A549 (cell line): ENCODE measurements around the gene MEAF6. TPM values are rescaled to one million over a fixed set of nuclear protein-coding genes. Genes with fewer than 3 reads are reported as not detected.

Experiments used
- ATAC-seq, 2 experiments: fragments of 200-7000 bp in 1 of 2; fragments of >200 bp in 1 of 2; cut with Nextera tagmentation in 1 of 2; cut with Tn5 transposase in 1 of 2; 3 replicates each; pipeline versions ENCODE4 v1.8.0 to v1.9.1; 2018 to 2020; ENCODE audit warnings: mild to moderate bottlenecking in 1 of 2, moderate library complexity in 1 of 2
- CTCF ChIA-PET: fragments of 300-600 bp; sonication (Branson Sonifier 250); formaldehyde crosslinking; extraction: SDS; loops from one replicate; lab custom pipeline; 2021; ENCODE audit warnings: antibody characterized with exemption, inconsistent platforms; lab: Yijun Ruan, JAX
- POLR2A ChIA-PET: fragments of 350-600 bp; formaldehyde crosslinking; extraction: SDS; loops from one replicate; lab custom pipeline; 2021; ENCODE audit warnings: antibody characterized with exemption, inconsistent platforms; lab: Yijun Ruan, JAX
- DNase-seq, 2 experiments: peaks; one replicate each; pipeline versions ENCODE4 v3.0.0 to v3.0.0-alpha.2; 2011 to 2016; ENCODE audit warnings: low read depth in 1 of 2, low spot score in 1 of 2
- FAIRE-seq: peaks from 2 replicates; lab custom pipeline; 2011; peaks lifted over from hg19 to GRCh38; lab: Jason Lieb, UNC
- H3K27ac ChIP-seq, 2 experiments: fragments of >200 bp; sonication (Bioruptor Twin); formaldehyde crosslinking; 3 replicates each; pipeline ENCODE4 v1.5.1; 2016 to 2017
- H3K4me1 ChIP-seq: fragments of >200 bp; sonication (Bioruptor Twin); formaldehyde crosslinking; 3 replicates; pipeline ENCODE4 v1.6.1; 2016
- H3K4me2 ChIP-seq: fragments of >200 bp; sonication (Bioruptor Twin); formaldehyde crosslinking; 3 replicates; pipeline ENCODE4 v1.6.1; 2016
- H3K4me3 ChIP-seq: fragments of >200 bp; sonication (Bioruptor Twin); formaldehyde crosslinking; 3 replicates; pipeline ENCODE4 v1.5.1; 2016
- H3K9me3 ChIP-seq: fragments of >200 bp; sonication (Bioruptor Twin); formaldehyde crosslinking; 3 replicates; pipeline ENCODE4 v1.6.1; 2016
- BCL3 ChIP-seq: fragments of >200 bp; sonication (Bioruptor Twin); formaldehyde crosslinking; IDR thresholded peaks from 3 replicates; pipeline ENCODE4 v1.6.1; 2016
- BHLHE40 ChIP-seq: IDR thresholded peaks from 2 replicates; pipeline ENCODE4 v1.6.1; 2012; ENCODE audit warnings: low read depth, low read length, inconsistent platforms
- CEBPB ChIP-seq, 2 experiments: fragments of >200 bp in 1 of 2; sonication (Bioruptor Twin) in 1 of 2; formaldehyde crosslinking in 1 of 2; IDR thresholded peaks; 2 replicates each; pipeline ENCODE4 v1.6.1; 2012 to 2016
- CHD4 ChIP-seq: fragments of 200-600 bp; sonication (generic); IDR thresholded peaks from 2 replicates; pipeline ENCODE4 v1.6.1; 2016; ENCODE audit warnings: antibody characterized with exemption, mild to moderate bottlenecking, borderline replicate concordance
- CTCF ChIP-seq: fragments of >200 bp; sonication (Bioruptor Twin); formaldehyde crosslinking; IDR thresholded peaks from 3 replicates; pipeline ENCODE4 v1.5.1; 2016
- E2F6 ChIP-seq: IDR thresholded peaks from 2 replicates; pipeline ENCODE4 v1.6.1; 2012; ENCODE audit warnings: low read depth, borderline replicate concordance
- EHMT2 ChIP-seq: fragments of 200-600 bp; sonication (generic); IDR thresholded peaks from 2 replicates; pipeline ENCODE4 v1.6.1; 2016; ENCODE audit warnings: antibody characterized with exemption, low read depth, mild to moderate bottlenecking, moderate library complexity
- EP300 ChIP-seq, 2 experiments: fragments of >200 bp; sonication (Bioruptor Twin); formaldehyde crosslinking; IDR thresholded peaks; 2 replicates in 1 of 2; 3 replicates in 1 of 2; pipeline ENCODE4 v1.6.1; 2016 to 2017
- FOSB ChIP-seq: fragments of 250-450 bp; sonication (Bioruptor Pico); IDR thresholded peaks from 2 replicates; pipeline ENCODE4 v1.5.0; 2020; ENCODE audit warnings: mild to moderate bottlenecking, moderate library complexity
- HEYL ChIP-seq: fragments of 250-450 bp; sonication (Bioruptor Pico); IDR thresholded peaks from 2 replicates; pipeline ENCODE4 v1.8.0; 2021; ENCODE audit warnings: mild to moderate bottlenecking, moderate library complexity
- HOXB13 ChIP-seq: fragments of 250-450 bp; sonication (Bioruptor Pico); IDR thresholded peaks from 2 replicates; pipeline ENCODE4 v1.5.0; 2020; ENCODE audit warnings: low read depth, mild to moderate bottlenecking, moderate library complexity
- JUN ChIP-seq, 2 experiments: fragments of >200 bp; sonication (Bioruptor Twin); formaldehyde crosslinking; IDR thresholded peaks; 2 replicates in 1 of 2; 3 replicates in 1 of 2; pipeline ENCODE4 v1.6.1; 2016 to 2017
- JUNB ChIP-seq: fragments of >200 bp; sonication (Bioruptor Twin); formaldehyde crosslinking; IDR thresholded peaks from 2 replicates; pipeline ENCODE4 v1.6.1; 2016
- MAFK ChIP-seq: fragments of 450-650 bp; IDR thresholded peaks from 2 replicates; pipeline ENCODE4 v1.6.1; 2014; ENCODE audit not compliant: partially characterized antibody
- MAX ChIP-seq: IDR thresholded peaks from 2 replicates; pipeline ENCODE4 v1.6.1; 2012
- MYC ChIP-seq: IDR thresholded peaks from 2 replicates; pipeline ENCODE4 v1.6.1; 2012; ENCODE audit warnings: mild to moderate bottlenecking, inconsistent platforms, low read length, improper control_type of control experiment, borderline replicate concordance
- NFE2L2 ChIP-seq: fragments of 150-350 bp; conservative IDR thresholded peaks from 2 replicates; pipeline ENCODE4 v1.6.1; 2014; ENCODE audit warnings: low read length
- POLR2A ChIP-seq: IDR thresholded peaks from 2 replicates; pipeline ENCODE4 v1.6.1; 2012; ENCODE audit warnings: mild to moderate bottlenecking, low read length
- RAD21 ChIP-seq, 2 experiments: fragments of >200 bp in 1 of 2; sonication (Bioruptor Twin) in 1 of 2; formaldehyde crosslinking in 1 of 2; IDR thresholded peaks in 1 of 2; conservative IDR thresholded peaks in 1 of 2; 2 replicates in 1 of 2; 3 replicates in 1 of 2; pipeline ENCODE4 v1.6.1; 2012 to 2018; ENCODE audit warnings: inconsistent platforms in 1 of 2
- RCOR1 ChIP-seq: fragments of 150-350 bp; IDR thresholded peaks from 2 replicates; pipeline ENCODE4 v1.6.1; 2014; ENCODE audit warnings: antibody characterized with exemption, low read length, low read depth
- RNF2 ChIP-seq: fragments of 200-600 bp; sonication (generic); IDR thresholded peaks from 2 replicates; pipeline ENCODE4 v1.6.1; 2016; ENCODE audit warnings: low read depth, mild to moderate bottlenecking, antibody characterized with exemption, moderate library complexity, borderline replicate concordance
- SREBF2 ChIP-seq: fragments of 450-650 bp; IDR thresholded peaks from 2 replicates; pipeline ENCODE4 v1.6.1; 2014; ENCODE audit warnings: mild to moderate bottlenecking, moderate library complexity
- TP53 ChIP-seq: fragments of 250-450 bp; sonication (Bioruptor Pico); IDR thresholded peaks from 2 replicates; pipeline ENCODE4 v1.5.0; 2021; ENCODE audit warnings: mild to moderate bottlenecking, moderate library complexity
- ZC3H11A ChIP-seq: fragments of 450-650 bp; IDR thresholded peaks from 2 replicates; pipeline ENCODE4 v1.6.1; 2014; ENCODE audit warnings: antibody characterized with exemption, mild to moderate bottlenecking
- ZFP36 ChIP-seq: fragments of 450-650 bp; IDR thresholded peaks from 2 replicates; pipeline ENCODE4 v1.6.1; 2014; ENCODE audit warnings: borderline replicate concordance; ENCODE audit not compliant: partially characterized antibody
- ZSCAN20 ChIP-seq: fragments of 250-450 bp; sonication (Bioruptor Pico); IDR thresholded peaks from 2 replicates; pipeline ENCODE4 v1.8.0; 2022; ENCODE audit warnings: mild to moderate bottlenecking, moderate library complexity
- WGBS: methylation state at CpG from one replicate; pipeline ENCODE4 v1.1.6; 2017; ENCODE audit errors: missing lambda C conversion rate; 5-methylcytosine and 5-hydroxymethylcytosine counted together
- polyA plus RNA-seq, 4 experiments: library from polyadenylated mRNA; depleted of rRNA in 3 of 4; stranded (reverse); fragments of >200 nt; fragmentation: RNase III in 1 of 4; extraction: RNeasy Plus Mini Kit Qiagen cat#74134 plus additional on column Dnase treatment in 1 of 4; gene quantifications; 2 replicates in 3 of 4; 3 replicates in 1 of 4; pipeline ENCODE4 v1.2.3, GENCODE V29; 2011 to 2017

Gene MEAF6
- polyA plus RNA-seq, 2 of the 4 experiments (the other 2 are of a cell fraction) = 39.4 to 45.4 TPM

- peak overlapping the region; percentile 28; the same call in 2 of the 3 replicates for H3K4me2 ChIP-seq
- peaks cover 50% of the 10 kb centered on the region for H3K4me1 ChIP-seq
- DNase-seq = no peak
- 73% methylated on average over 3 of the region's 6 CpGs for WGBS
- FAIRE-seq = no peak
- no peak for TF ChIP-seq POLR2A
- no peak for TF ChIP-seq MAX
- no peak for TF ChIP-seq CHD4
- no peak for TF ChIP-seq HOXB13 (CRISPR knock-in tag)
- TF ChIP-seq JUNB = no peak
- no peak for TF ChIP-seq RNF2
- TF ChIP-seq MAFK = no peak
- TF ChIP-seq BHLHE40 = no peak
- no peak for TF ChIP-seq SREBF2
- no peak for TF ChIP-seq EP300 (IDR thresholded peaks at IDR 0.05)
- TF ChIP-seq ZFP36 = no peak
- no peak for TF ChIP-seq EHMT2
- ATAC-seq = no peak
- CTCF ChIA-PET = interaction anchor here (0.6 to 13.1 kb wide), 5 partner anchors 18 to 342 kb away, joined by 3 to 209 read pairs (median 3); partner anchors contain the start of gene ZC3H12A
- H3K9me3 ChIP-seq = no peaks in the 10 kb centered on the region
- peak overlapping the region; percentile 64 to 93 for H3K27ac ChIP-seq
- no peak overlapping the region for H3K4me3 ChIP-seq
- POLR2A ChIA-PET = no interaction called here
These were observed 62.1 kb downstream of the MEAF6 start for GRCh38 chr1:37452416-37452815.

GRCh38 chr1:37449936-37450335 is 64.6 kb downstream of the MEAF6 start:
- 77% methylated on average over 5 of the region's 5 CpGs for WGBS
- DNase-seq (no peak), ATAC-seq (no peak), FAIRE-seq (no peak)
- TF ChIP-seq CEBPB (IDR thresholded peaks at IDR 0.05) = no peak
- no peak for TF ChIP-seq E2F6
- TF ChIP-seq HEYL (CRISPR knock-in tag) = no peak
- TF ChIP-seq ZFP36 = no peak
- TF ChIP-seq JUNB = no peak
- TF ChIP-seq CTCF = no peak
- TF ChIP-seq MAX = no peak
- no peak for TF ChIP-seq BHLHE40
- no peak for TF ChIP-seq RCOR1
- TF ChIP-seq ZSCAN20 (CRISPR knock-in tag) = no peak
- no peak for TF ChIP-seq RAD21 (conservative IDR thresholded peaks at IDR 0.05 in 1 of 2, IDR thresholded peaks at IDR 0.05 in 1 of 2)
- no peak for TF ChIP-seq ZC3H11A
- TF ChIP-seq EHMT2 = no peak
- TF ChIP-seq JUN (IDR thresholded peaks at IDR 0.05) = no peak
- TF ChIP-seq POLR2A = no peak
- no peak for TF ChIP-seq BCL3
- no peak for TF ChIP-seq MYC
- TF ChIP-seq FOSB = no peak
- TF ChIP-seq NFE2L2 = no peak
- no peak for TF ChIP-seq TP53 (CRISPR knock-in tag)
- POLR2A ChIA-PET = no interaction called here
- Histone ChIP-seq H3K4me1 (peaks cover 33% of the 10 kb centered on the region), H3K4me3 (no peak overlapping the region), H3K9me3 (no peaks in the 10 kb centered on the region), H3K27ac (peak overlapping the region in 1 of 2 experiments; percentile 19; a peak in 1 of 6 replicates), H3K4me2 (no peak overlapping the region)
- CTCF ChIA-PET = interaction anchor here (1.0 to 11.8 kb wide), 8 partner anchors 15 to 874 kb away, joined by 3 to 209 read pairs (median 8); partner anchors contain the start of genes MEAF6 and ZC3H12A
